SK-N-SH (cell line): ENCODE data around the gene SMAP2. TPM values are rescaled to one million over a fixed set of nuclear protein-coding genes. Genes with fewer than 3 reads are reported as not detected.

Source experiments
- CTCF ChIA-PET: fragments of 300-600, 350-600 bp; formaldehyde crosslinking; extraction: SDS; loops from one replicate; lab custom pipeline; 2021; lab: Yijun Ruan, JAX
- POLR2A ChIA-PET: fragments of 350-600 bp; sonication (Branson Sonifier 250); formaldehyde crosslinking; extraction: SDS; loops from one replicate; lab custom pipeline; 2020; ENCODE audit warnings: antibody characterized with exemption, inconsistent platforms; lab: Yijun Ruan, JAX
- DNase-seq: peaks from one replicate; pipeline ENCODE4 v3.0.0; 2012
- H2AFZ ChIP-seq: fragments of 200-600 bp; sonication (generic); 2 replicates; pipeline ENCODE4 v1.8.1; 2016; ENCODE audit warnings: antibody characterized with exemption, mild to moderate bottlenecking, low read depth
- H3F3A ChIP-seq: fragments of 200-600 bp; sonication (generic); replicated peaks from 2 replicates; pipeline ENCODE3; 2016; ENCODE audit warnings: antibody characterized with exemption, mild to moderate bottlenecking; ENCODE audit not compliant: insufficient read depth
- H3K27ac ChIP-seq, 2 experiments: fragments of 200-500 bp in 1 of 2; fragments of 200-600 bp in 1 of 2; sonication (Bioruptor generic) in 1 of 2; sonication (generic), shearing (Covaris generic) in 1 of 2; 2 replicates each; pipeline versions ENCODE4 v1.5.1 to v1.6.1; 2014 to 2016; ENCODE audit warnings: low read depth in 2 of 2, inconsistent platforms in 1 of 2, low read length in 1 of 2, mild to moderate bottlenecking in 1 of 2, mixed read lengths in 1 of 2
- H3K27me3 ChIP-seq: fragments of 200-600 bp; sonication (generic), shearing (Covaris generic); 2 replicates; pipeline ENCODE4 v1.6.1; 2016; ENCODE audit warnings: mixed run types; ENCODE audit not compliant: insufficient read depth
- H3K36me3 ChIP-seq, 2 experiments: fragments of 200-500 bp in 1 of 2; fragments of 200-600 bp in 1 of 2; sonication (Bioruptor generic) in 1 of 2; sonication (generic) in 1 of 2; replicated peaks in 1 of 2; 2 replicates each; pipeline versions ENCODE3 to v1.5.1; 2014 to 2016; ENCODE audit warnings: low read length in 1 of 2, mild to moderate bottlenecking in 1 of 2; ENCODE audit not compliant: insufficient read depth in 2 of 2, control insufficient read depth in 1 of 2
- H3K4me1 ChIP-seq, 2 experiments: fragments of 200-500 bp in 1 of 2; fragments of 200-600 bp in 1 of 2; sonication (Bioruptor generic) in 1 of 2; sonication (generic), shearing (Covaris generic) in 1 of 2; 2 replicates each; pipeline versions ENCODE4 v1.5.1 to v1.6.1; 2014 to 2016; ENCODE audit warnings: low read depth in 1 of 2, low read length in 1 of 2, mixed run types in 1 of 2; ENCODE audit not compliant: insufficient read depth in 2 of 2, control insufficient read depth in 1 of 2
- H3K4me2 ChIP-seq: fragments of 200-600 bp; sonication (generic), shearing (Covaris generic); 2 replicates; pipeline ENCODE4 v1.6.1; 2017; ENCODE audit warnings: mixed run types
- H3K4me3 ChIP-seq, 2 experiments: fragments of 200-500 bp in 1 of 2; fragments of 200-600 bp in 1 of 2; sonication (Bioruptor generic) in 1 of 2; sonication (generic), shearing (Covaris generic) in 1 of 2; 2 replicates each; pipeline versions ENCODE4 v1.5.1 to v1.8.1; 2014 to 2016; ENCODE audit warnings: low read depth in 2 of 2, inconsistent platforms in 1 of 2, low read length in 1 of 2, mild to moderate bottlenecking in 1 of 2, mixed read lengths in 1 of 2, moderate library complexity in 1 of 2
- H3K79me2 ChIP-seq: fragments of 200-600 bp; sonication (generic); 2 replicates; pipeline ENCODE4 v1.8.1; 2017; ENCODE audit warnings: mild to moderate bottlenecking; ENCODE audit not compliant: insufficient read depth
- H3K9ac ChIP-seq: fragments of 200-600 bp; sonication (generic); 2 replicates; pipeline ENCODE4 v1.6.1; 2017; ENCODE audit warnings: mixed run types
- H3K9me2 ChIP-seq: fragments of 200-600 bp; sonication (generic); 2 replicates; pipeline ENCODE4 v1.6.1; 2017; ENCODE audit warnings: mixed run types
- H3K9me3 ChIP-seq: fragments of 200-600 bp; sonication (generic); 2 replicates; pipeline ENCODE4 v1.6.1; 2017; ENCODE audit warnings: mixed run types, mild to moderate bottlenecking, moderate library complexity
- H4K20me1 ChIP-seq: fragments of 200-600 bp; sonication (generic); 2 replicates; pipeline ENCODE4 v1.6.1; 2017; ENCODE audit warnings: mild to moderate bottlenecking, mixed run types; ENCODE audit not compliant: insufficient read depth
- CHD2 ChIP-seq: fragments of 150-350 bp; IDR thresholded peaks from 2 replicates; pipeline ENCODE4 v1.6.1; 2018; ENCODE audit warnings: low read length; ENCODE audit not compliant: partially characterized antibody
- FOSL2 ChIP-seq: IDR thresholded peaks from 2 replicates; pipeline ENCODE4 v1.4.0; 2012; ENCODE audit warnings: low read depth, mild to moderate bottlenecking, moderate library complexity, borderline replicate concordance
- FOXJ3 ChIP-seq: sonication (generic); formaldehyde crosslinking; IDR thresholded peaks from 2 replicates; pipeline ENCODE4 v1.5.1; 2020; ENCODE audit warnings: mild to moderate bottlenecking, missing genetic modification reagents
- FOXM1 ChIP-seq: IDR thresholded peaks from 2 replicates; pipeline ENCODE4 v1.4.0; 2012; ENCODE audit warnings: low read depth, mild to moderate bottlenecking
- GABPA ChIP-seq: IDR thresholded peaks from 2 replicates; pipeline ENCODE4 v1.4.0; 2012; ENCODE audit warnings: low read depth, mild to moderate bottlenecking
- JUND ChIP-seq: IDR thresholded peaks from 2 replicates; pipeline ENCODE4 v1.4.0; 2012
- RFX5 ChIP-seq: IDR thresholded peaks from 2 replicates; pipeline ENCODE4 v1.6.1; 2012; ENCODE audit warnings: mild to moderate bottlenecking, improper control_type of control experiment, low read length
- TAF1 ChIP-seq: IDR thresholded peaks from 2 replicates; pipeline ENCODE4 v1.6.1; 2012; ENCODE audit warnings: low read depth, mild to moderate bottlenecking, low read length, moderate library complexity, borderline replicate concordance
- TEAD4 ChIP-seq: IDR thresholded peaks from 2 replicates; pipeline ENCODE4 v1.4.0; 2012; ENCODE audit warnings: mild to moderate bottlenecking, borderline replicate concordance; ENCODE audit not compliant: insufficient read depth
- YY1 ChIP-seq: IDR thresholded peaks from 2 replicates; pipeline ENCODE4 v1.4.0; 2012; ENCODE audit warnings: low read depth, mild to moderate bottlenecking
- WGBS: methylation state at CpG from one replicate; pipeline ENCODE4 v1.1.6; 2017; ENCODE audit warnings: low lambda C conversion rate; 5-methylcytosine and 5-hydroxymethylcytosine counted together
- polyA plus RNA-seq, 3 experiments: library from polyadenylated mRNA; depleted of rRNA; stranded (reverse); fragments of >200 nt; gene quantifications; 2 replicates each; pipeline ENCODE4 v1.2.3, GENCODE V29; 2012
- TF ChIP-seq, protein P1 (sequence below): IDR thresholded peaks from 2 replicates; pipeline ENCODE4; 2012
- TF ChIP-seq, protein P2 (sequence below): fragments of 200-600 bp; sonication (generic); IDR thresholded peaks from 2 replicates; pipeline ENCODE4 v1.6.1; 2017; ENCODE audit warnings: antibody characterized with exemption, mild to moderate bottlenecking, moderate library complexity
- TF ChIP-seq, protein P3 (sequence below): IDR thresholded peaks from 2 replicates; pipeline ENCODE4 v1.4.0; 2012; ENCODE audit warnings: low read depth, borderline replicate concordance
- TF ChIP-seq, protein P4 (sequence below): IDR thresholded peaks from 2 replicates; pipeline ENCODE4 v1.6.1; 2012; ENCODE audit warnings: mild to moderate bottlenecking, low read depth, low read length, moderate library complexity

The SMAP2 gene
- polyA plus RNA-seq, 1 of the 3 experiments (the other 2 are of a cell fraction) = 11.2 TPM

DNA sequence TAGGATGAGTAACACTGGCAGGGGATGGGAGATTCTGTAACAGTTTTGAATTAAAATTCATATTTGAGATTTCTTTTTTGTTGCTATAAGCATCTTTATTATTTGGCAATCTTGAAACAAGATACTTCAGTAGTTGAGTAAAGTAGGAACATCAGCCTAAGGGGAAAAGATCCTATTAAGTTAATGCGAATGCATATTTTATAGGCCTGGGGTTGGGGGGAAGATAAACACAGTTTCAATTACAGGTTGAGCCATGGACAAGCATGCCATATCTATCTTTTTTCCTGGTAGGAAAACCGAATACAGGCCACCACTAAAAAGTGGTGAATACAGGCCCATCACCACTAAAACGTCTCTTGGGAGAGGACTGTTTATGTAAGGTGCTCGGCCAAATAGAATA lies 32.3 kb downstream of the SMAP2 start:
- Histone ChIP-seq H3K4me2 (no peak overlapping the region), H3K79me2 (peaks cover 15% of the 10 kb centered on the region), H3K9me2 (no peaks in the 10 kb centered on the region), H4K20me1 (no peaks in the 10 kb centered on the region), H3K36me3 (peaks cover 0 to 2% of the 10 kb centered on the region in 2 experiments), H3F3A (no peaks in the 10 kb centered on the region), H3K9me3 (no peaks in the 10 kb centered on the region), H3K4me3 (no peak overlapping the region), H2AFZ (no peak overlapping the region), H3K27ac (no peak overlapping the region), H3K9ac (no peak overlapping the region), H3K4me1 (no peaks in the 10 kb centered on the region; a peak in 2 of 4 replicates), H3K27me3 (no peaks in the 10 kb centered on the region)
- WGBS = 69% methylated on average over 4 of the region's 4 CpGs
- TF ChIP-seq, protein P1, sequence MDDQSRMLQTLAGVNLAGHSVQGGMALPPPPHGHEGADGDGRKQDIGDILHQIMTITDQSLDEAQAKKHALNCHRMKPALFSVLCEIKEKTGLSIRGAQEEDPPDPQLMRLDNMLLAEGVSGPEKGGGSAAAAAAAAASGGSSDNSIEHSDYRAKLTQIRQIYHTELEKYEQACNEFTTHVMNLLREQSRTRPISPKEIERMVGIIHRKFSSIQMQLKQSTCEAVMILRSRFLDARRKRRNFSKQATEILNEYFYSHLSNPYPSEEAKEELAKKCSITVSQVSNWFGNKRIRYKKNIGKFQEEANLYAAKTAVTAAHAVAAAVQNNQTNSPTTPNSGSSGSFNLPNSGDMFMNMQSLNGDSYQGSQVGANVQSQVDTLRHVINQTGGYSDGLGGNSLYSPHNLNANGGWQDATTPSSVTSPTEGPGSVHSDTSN = no peak
- TF ChIP-seq TEAD4 (no peak), FOXJ3 (CRISPR knock-in tag) (no peak), FOSL2 (no peak), GABPA (no peak), RFX5 (no peak), TAF1 (no peak), JUND (no peak), YY1 (no peak), CHD2 (no peak), FOXM1 (no peak)
- TF ChIP-seq, protein P2, sequence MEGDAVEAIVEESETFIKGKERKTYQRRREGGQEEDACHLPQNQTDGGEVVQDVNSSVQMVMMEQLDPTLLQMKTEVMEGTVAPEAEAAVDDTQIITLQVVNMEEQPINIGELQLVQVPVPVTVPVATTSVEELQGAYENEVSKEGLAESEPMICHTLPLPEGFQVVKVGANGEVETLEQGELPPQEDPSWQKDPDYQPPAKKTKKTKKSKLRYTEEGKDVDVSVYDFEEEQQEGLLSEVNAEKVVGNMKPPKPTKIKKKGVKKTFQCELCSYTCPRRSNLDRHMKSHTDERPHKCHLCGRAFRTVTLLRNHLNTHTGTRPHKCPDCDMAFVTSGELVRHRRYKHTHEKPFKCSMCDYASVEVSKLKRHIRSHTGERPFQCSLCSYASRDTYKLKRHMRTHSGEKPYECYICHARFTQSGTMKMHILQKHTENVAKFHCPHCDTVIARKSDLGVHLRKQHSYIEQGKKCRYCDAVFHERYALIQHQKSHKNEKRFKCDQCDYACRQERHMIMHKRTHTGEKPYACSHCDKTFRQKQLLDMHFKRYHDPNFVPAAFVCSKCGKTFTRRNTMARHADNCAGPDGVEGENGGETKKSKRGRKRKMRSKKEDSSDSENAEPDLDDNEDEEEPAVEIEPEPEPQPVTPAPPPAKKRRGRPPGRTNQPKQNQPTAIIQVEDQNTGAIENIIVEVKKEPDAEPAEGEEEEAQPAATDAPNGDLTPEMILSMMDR = no peak
- TF ChIP-seq, protein P3, sequence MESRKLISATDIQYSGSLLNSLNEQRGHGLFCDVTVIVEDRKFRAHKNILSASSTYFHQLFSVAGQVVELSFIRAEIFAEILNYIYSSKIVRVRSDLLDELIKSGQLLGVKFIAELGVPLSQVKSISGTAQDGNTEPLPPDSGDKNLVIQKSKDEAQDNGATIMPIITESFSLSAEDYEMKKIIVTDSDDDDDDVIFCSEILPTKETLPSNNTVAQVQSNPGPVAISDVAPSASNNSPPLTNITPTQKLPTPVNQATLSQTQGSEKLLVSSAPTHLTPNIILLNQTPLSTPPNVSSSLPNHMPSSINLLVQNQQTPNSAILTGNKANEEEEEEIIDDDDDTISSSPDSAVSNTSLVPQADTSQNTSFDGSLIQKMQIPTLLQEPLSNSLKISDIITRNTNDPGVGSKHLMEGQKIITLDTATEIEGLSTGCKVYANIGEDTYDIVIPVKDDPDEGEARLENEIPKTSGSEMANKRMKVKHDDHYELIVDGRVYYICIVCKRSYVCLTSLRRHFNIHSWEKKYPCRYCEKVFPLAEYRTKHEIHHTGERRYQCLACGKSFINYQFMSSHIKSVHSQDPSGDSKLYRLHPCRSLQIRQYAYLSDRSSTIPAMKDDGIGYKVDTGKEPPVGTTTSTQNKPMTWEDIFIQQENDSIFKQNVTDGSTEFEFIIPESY = no peak
- TF ChIP-seq, protein P4, sequence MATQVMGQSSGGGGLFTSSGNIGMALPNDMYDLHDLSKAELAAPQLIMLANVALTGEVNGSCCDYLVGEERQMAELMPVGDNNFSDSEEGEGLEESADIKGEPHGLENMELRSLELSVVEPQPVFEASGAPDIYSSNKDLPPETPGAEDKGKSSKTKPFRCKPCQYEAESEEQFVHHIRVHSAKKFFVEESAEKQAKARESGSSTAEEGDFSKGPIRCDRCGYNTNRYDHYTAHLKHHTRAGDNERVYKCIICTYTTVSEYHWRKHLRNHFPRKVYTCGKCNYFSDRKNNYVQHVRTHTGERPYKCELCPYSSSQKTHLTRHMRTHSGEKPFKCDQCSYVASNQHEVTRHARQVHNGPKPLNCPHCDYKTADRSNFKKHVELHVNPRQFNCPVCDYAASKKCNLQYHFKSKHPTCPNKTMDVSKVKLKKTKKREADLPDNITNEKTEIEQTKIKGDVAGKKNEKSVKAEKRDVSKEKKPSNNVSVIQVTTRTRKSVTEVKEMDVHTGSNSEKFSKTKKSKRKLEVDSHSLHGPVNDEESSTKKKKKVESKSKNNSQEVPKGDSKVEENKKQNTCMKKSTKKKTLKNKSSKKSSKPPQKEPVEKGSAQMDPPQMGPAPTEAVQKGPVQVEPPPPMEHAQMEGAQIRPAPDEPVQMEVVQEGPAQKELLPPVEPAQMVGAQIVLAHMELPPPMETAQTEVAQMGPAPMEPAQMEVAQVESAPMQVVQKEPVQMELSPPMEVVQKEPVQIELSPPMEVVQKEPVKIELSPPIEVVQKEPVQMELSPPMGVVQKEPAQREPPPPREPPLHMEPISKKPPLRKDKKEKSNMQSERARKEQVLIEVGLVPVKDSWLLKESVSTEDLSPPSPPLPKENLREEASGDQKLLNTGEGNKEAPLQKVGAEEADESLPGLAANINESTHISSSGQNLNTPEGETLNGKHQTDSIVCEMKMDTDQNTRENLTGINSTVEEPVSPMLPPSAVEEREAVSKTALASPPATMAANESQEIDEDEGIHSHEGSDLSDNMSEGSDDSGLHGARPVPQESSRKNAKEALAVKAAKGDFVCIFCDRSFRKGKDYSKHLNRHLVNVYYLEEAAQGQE = no peak
- CTCF ChIA-PET = interaction anchor here (1.0 to 5.8 kb wide), 20 partner anchors 9 to 315 kb away, joined by 3 to 78 read pairs (median 9); partner anchors contain the start of genes COL9A2, SMAP2 and ZFP69B
- POLR2A ChIA-PET = no interaction called here
- DNase-seq = no peak
